H9 (cell line): Measurements from ENCODE around the gene FHOD3. TPM values are rescaled to one million over a fixed set of nuclear protein-coding genes. Genes with fewer than 3 reads are reported as not detected.

ENCODE experiments used
- DNase-seq: peaks from one replicate; pipeline ENCODE4 v3.0.0-alpha.2; 2017
- H2AFZ ChIP-seq: one replicate; pipeline ENCODE4 v1.6.1; 2013; ENCODE audit warnings: mild to moderate bottlenecking, low read length, control low read depth, moderate library complexity
- H2AK5ac ChIP-seq: 2 replicates; pipeline ENCODE4 v1.6.1; 2013; ENCODE audit warnings: low read length, control low read depth, mixed read lengths; ENCODE audit not compliant: insufficient read length
- H2BK120ac ChIP-seq: one replicate; pipeline ENCODE4 v1.6.1; 2013; ENCODE audit warnings: low read depth, mild to moderate bottlenecking, low read length, control low read depth, inconsistent platforms; ENCODE audit not compliant: poor library complexity, severe bottlenecking
- H2BK12ac ChIP-seq: 2 replicates; pipeline ENCODE4 v1.6.1; 2013; ENCODE audit warnings: low read length, control low read depth, mixed read lengths, low read depth; ENCODE audit not compliant: insufficient read length
- H2BK15ac ChIP-seq: 2 replicates; pipeline ENCODE4 v1.6.1; 2013; ENCODE audit warnings: low read depth, low read length, control low read depth
- H2BK20ac ChIP-seq: one replicate; pipeline ENCODE4 v1.6.1; 2013; ENCODE audit warnings: low read depth, mild to moderate bottlenecking, low read length, control low read depth, inconsistent platforms; ENCODE audit not compliant: poor library complexity, severe bottlenecking
- H2BK5ac ChIP-seq: 2 replicates; pipeline ENCODE4 v1.6.1; 2013; ENCODE audit warnings: low read length, control low read depth, mixed read lengths; ENCODE audit not compliant: insufficient read length
- H3K14ac ChIP-seq: 2 replicates; pipeline ENCODE4 v1.6.1; 2013; ENCODE audit warnings: low read length, control low read depth; ENCODE audit not compliant: insufficient read depth
- H3K18ac ChIP-seq: 2 replicates; pipeline ENCODE4 v1.6.1; 2013; ENCODE audit warnings: low read depth, mild to moderate bottlenecking, mixed read lengths, low read length, control low read depth; ENCODE audit not compliant: insufficient read length
- H3K23ac ChIP-seq: 2 replicates; pipeline ENCODE4 v1.6.1; 2013; ENCODE audit warnings: low read length, control low read depth, mixed read lengths, low read depth; ENCODE audit not compliant: insufficient read length
- H3K23me2 ChIP-seq: 2 replicates; pipeline ENCODE4 v1.6.1; 2013; ENCODE audit warnings: low read depth, mild to moderate bottlenecking, mixed read lengths, low read length, control low read depth; ENCODE audit not compliant: insufficient read length, poor library complexity, severe bottlenecking
- H3K27ac ChIP-seq: 2 replicates; pipeline ENCODE4 v1.5.1; 2013; ENCODE audit warnings: low read length, control low read depth, mixed read lengths, low read depth; ENCODE audit not compliant: insufficient read length
- H3K27me3 ChIP-seq: 2 replicates; pipeline ENCODE4 v1.6.1; 2013; ENCODE audit warnings: low read length, control low read depth, inconsistent platforms; ENCODE audit not compliant: insufficient read depth
- H3K4ac ChIP-seq: 2 replicates; pipeline ENCODE4 v1.6.1; 2013; ENCODE audit warnings: low read depth, mild to moderate bottlenecking, control low read depth, inconsistent platforms, low read length, moderate library complexity
- H3K4me1 ChIP-seq: 2 replicates; pipeline ENCODE4 v1.6.1; 2013; ENCODE audit warnings: low read length, control low read depth, inconsistent platforms; ENCODE audit not compliant: insufficient read depth
- H3K4me2 ChIP-seq: 2 replicates; pipeline ENCODE4 v1.6.1; 2013; ENCODE audit warnings: low read length, control low read depth, mixed read lengths; ENCODE audit not compliant: insufficient read length, insufficient read depth
- H3K56ac ChIP-seq: 2 replicates; pipeline ENCODE4 v1.6.1; 2013; ENCODE audit warnings: low read depth, mild to moderate bottlenecking, mixed read lengths, low read length, control low read depth; ENCODE audit not compliant: insufficient read length
- H3K79me1 ChIP-seq: 2 replicates; pipeline ENCODE4 v1.6.1; 2013; ENCODE audit warnings: low read depth, mild to moderate bottlenecking, moderate library complexity, low read length, control low read depth, inconsistent platforms; ENCODE audit not compliant: insufficient read depth, poor library complexity, severe bottlenecking
- H3K79me2 ChIP-seq: 2 replicates; pipeline ENCODE4 v1.6.1; 2013; ENCODE audit warnings: low read length, control low read depth, inconsistent platforms; ENCODE audit not compliant: insufficient read depth
- H3K9ac ChIP-seq: 2 replicates; pipeline ENCODE4 v1.6.1; 2013; ENCODE audit warnings: low read length, control low read depth, mixed read lengths; ENCODE audit not compliant: insufficient read length; ENCODE audit errors: extremely low read depth
- H3K9me3 ChIP-seq: one replicate; pipeline ENCODE4 v1.6.1; 2013; ENCODE audit warnings: low read depth, low read length, inconsistent platforms; ENCODE audit not compliant: control insufficient read depth
- H3T11ph ChIP-seq: one replicate; pipeline ENCODE4 v1.6.1; 2013; ENCODE audit warnings: mild to moderate bottlenecking, low read length, control low read depth, inconsistent platforms
- H4K20me1 ChIP-seq: one replicate; pipeline ENCODE4 v1.6.1; 2013; ENCODE audit not compliant: control insufficient read depth, insufficient read length, insufficient read depth
- H4K5ac ChIP-seq: 2 replicates; pipeline ENCODE4 v1.6.1; 2013; ENCODE audit warnings: low read depth, mild to moderate bottlenecking, mixed read lengths, low read length, control low read depth; ENCODE audit not compliant: insufficient read length
- H4K8ac ChIP-seq: replicated peaks from 2 replicates; pipeline ENCODE4 v1.6.1; 2013; ENCODE audit warnings: low read length, control low read depth, mixed read lengths, low read depth; ENCODE audit not compliant: insufficient read length
- H4K91ac ChIP-seq: 2 replicates; pipeline ENCODE4 v1.6.1; 2013; ENCODE audit warnings: low read depth, mild to moderate bottlenecking, moderate library complexity, mixed read lengths, low read length, control low read depth; ENCODE audit not compliant: insufficient read length
- H3K27ac Mint-ChIP-seq, 3 experiments: 2 replicates in 2 of 3; 3 replicates in 1 of 3; pipeline ENCODE4 v1.8.0; 2020 to 2021; ENCODE audit warnings: mixed read lengths in 3 of 3, mild to moderate bottlenecking in 1 of 3, moderate library complexity in 1 of 3
- H3K27me3 Mint-ChIP-seq: 2 replicates; pipeline ENCODE4 v1.8.0; 2021; ENCODE audit warnings: low read depth, mild to moderate bottlenecking, moderate library complexity, mixed read lengths
- H3K36me3 Mint-ChIP-seq, 3 experiments: 2 replicates in 2 of 3; 3 replicates in 1 of 3; pipeline ENCODE4 v1.8.0; 2020 to 2021; ENCODE audit warnings: low read depth in 3 of 3, mixed read lengths in 3 of 3; ENCODE audit not compliant: insufficient read depth in 1 of 3
- H3K4me1 Mint-ChIP-seq, 2 experiments: 2 replicates each; pipeline ENCODE4 v1.8.0; 2020; ENCODE audit warnings: mixed read lengths in 2 of 2
- H3K4me3 Mint-ChIP-seq, 2 experiments: 2 replicates in 1 of 2; 3 replicates in 1 of 2; pipeline ENCODE4 v1.8.0; 2020 to 2021; ENCODE audit warnings: mild to moderate bottlenecking in 2 of 2, mixed read lengths in 2 of 2, moderate library complexity in 1 of 2
- H3K9me3 Mint-ChIP-seq, 2 experiments: 2 replicates in 1 of 2; 3 replicates in 1 of 2; pipeline ENCODE4 v1.8.0; 2020; ENCODE audit warnings: mild to moderate bottlenecking in 2 of 2, mixed read lengths in 2 of 2, moderate library complexity in 1 of 2
- WGBS: extraction: QIAGEN DNeasy Blood & Tissue Kit; methylation state at CpG from one replicate; pipeline ENCODE4 v1.1.7; 2013; ENCODE audit warnings: missing lambda C conversion rate, low lambda C conversion rate, mixed read lengths; ENCODE audit not compliant: insufficient read length; ENCODE audit errors: extremely low coverage; 5-methylcytosine and 5-hydroxymethylcytosine counted together
- total RNA-seq: library from RNA; stranded (reverse); gene quantifications from 2 replicates; pipeline ENCODE4 v1.2.1, GENCODE V29; 2021
- TF ChIP-seq, protein P1 (sequence below): fragments of 200-600 bp; sonication (generic); conservative IDR thresholded peaks from 3 replicates; pipeline ENCODE4 v1.8.0; 2021; ENCODE audit warnings: antibody characterized with exemption, mild to moderate bottlenecking

Gene FHOD3
- total RNA-seq, 1 experiment from 2014 or later = 8.0 TPM

DNA sequence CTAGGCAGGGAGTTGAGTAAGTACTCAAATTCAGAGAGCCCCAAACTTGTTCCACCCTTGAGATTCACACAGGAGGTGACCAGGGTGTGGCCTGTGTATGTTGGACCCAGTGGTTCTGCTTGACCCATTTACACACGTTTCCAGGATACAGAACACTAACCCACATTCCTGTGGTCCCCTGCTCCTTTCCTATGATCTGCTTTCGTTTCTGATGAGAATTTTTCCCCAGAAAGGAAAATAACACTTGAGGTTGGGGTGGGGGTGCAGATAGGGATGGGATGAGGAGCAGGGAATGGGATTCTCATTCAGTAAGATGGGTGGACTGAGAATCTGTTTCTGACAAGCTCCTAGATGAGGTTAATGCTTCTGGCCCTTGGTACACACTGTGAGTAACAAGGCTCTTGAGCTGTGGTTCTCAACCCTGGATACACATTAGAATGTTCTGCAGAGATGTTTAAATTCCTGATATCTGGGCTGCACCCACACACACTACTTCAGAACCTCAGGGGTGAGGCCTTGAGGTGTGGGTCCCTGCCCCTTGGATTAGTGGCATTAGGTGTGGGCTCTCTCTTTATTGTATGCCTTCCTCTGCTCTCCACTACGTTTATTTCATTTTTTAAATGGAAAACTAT is 472.9 kb downstream of the FHOD3 start:
- H2AFZ ChIP-seq = no peak overlapping the region
- peaks cover 2% of the 10 kb centered on the region; the same call in 1 of the 2 replicates for H3K4me1 ChIP-seq
- H3K23ac ChIP-seq = no peak overlapping the region
- H3K4me1 Mint-ChIP-seq = peaks cover 10 to 11% of the 10 kb centered on the region in 2 experiments
- no peaks in the 10 kb centered on the region for H3K36me3 Mint-ChIP-seq
- H3K18ac ChIP-seq = no peak overlapping the region
- no peaks in the 10 kb centered on the region for H3K79me2 ChIP-seq
- H4K91ac ChIP-seq = no peak overlapping the region
- no peak overlapping the region for H2AK5ac ChIP-seq
- H3K9ac ChIP-seq = no peak overlapping the region
- H3T11ph ChIP-seq = no peak overlapping the region
- no peak for DNase-seq
- H3K27ac ChIP-seq = no peak overlapping the region
- no peak overlapping the region for H3K4ac ChIP-seq
- no peak overlapping the region for H3K27ac Mint-ChIP-seq
- no peak overlapping the region for H2BK15ac ChIP-seq
- H3K56ac ChIP-seq = no peak overlapping the region
- H3K79me1 ChIP-seq = no peaks in the 10 kb centered on the region
- no peak overlapping the region for H2BK5ac ChIP-seq
- no peak overlapping the region for H2BK12ac ChIP-seq
- TF ChIP-seq, protein P1, sequence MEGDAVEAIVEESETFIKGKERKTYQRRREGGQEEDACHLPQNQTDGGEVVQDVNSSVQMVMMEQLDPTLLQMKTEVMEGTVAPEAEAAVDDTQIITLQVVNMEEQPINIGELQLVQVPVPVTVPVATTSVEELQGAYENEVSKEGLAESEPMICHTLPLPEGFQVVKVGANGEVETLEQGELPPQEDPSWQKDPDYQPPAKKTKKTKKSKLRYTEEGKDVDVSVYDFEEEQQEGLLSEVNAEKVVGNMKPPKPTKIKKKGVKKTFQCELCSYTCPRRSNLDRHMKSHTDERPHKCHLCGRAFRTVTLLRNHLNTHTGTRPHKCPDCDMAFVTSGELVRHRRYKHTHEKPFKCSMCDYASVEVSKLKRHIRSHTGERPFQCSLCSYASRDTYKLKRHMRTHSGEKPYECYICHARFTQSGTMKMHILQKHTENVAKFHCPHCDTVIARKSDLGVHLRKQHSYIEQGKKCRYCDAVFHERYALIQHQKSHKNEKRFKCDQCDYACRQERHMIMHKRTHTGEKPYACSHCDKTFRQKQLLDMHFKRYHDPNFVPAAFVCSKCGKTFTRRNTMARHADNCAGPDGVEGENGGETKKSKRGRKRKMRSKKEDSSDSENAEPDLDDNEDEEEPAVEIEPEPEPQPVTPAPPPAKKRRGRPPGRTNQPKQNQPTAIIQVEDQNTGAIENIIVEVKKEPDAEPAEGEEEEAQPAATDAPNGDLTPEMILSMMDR = no peak
- H3K27me3 ChIP-seq = no peaks in the 10 kb centered on the region
- H2BK20ac ChIP-seq = no peak overlapping the region
- no peaks in the 10 kb centered on the region for H3K9me3 Mint-ChIP-seq
- H4K20me1 ChIP-seq = no peaks in the 10 kb centered on the region
- H3K9me3 ChIP-seq = no peaks in the 10 kb centered on the region
- no peaks in the 10 kb centered on the region for H3K23me2 ChIP-seq
- no peak overlapping the region for H4K8ac ChIP-seq
- H3K14ac ChIP-seq = no peak overlapping the region
- WGBS = no CpG with 5 or more reads among the region's 3 CpGs
- no peak overlapping the region for H4K5ac ChIP-seq
- H2BK120ac ChIP-seq = no peak overlapping the region
- H3K4me2 ChIP-seq = no peak overlapping the region
- no peaks in the 10 kb centered on the region for H3K27me3 Mint-ChIP-seq
- no peak overlapping the region for H3K4me3 Mint-ChIP-seq
